Neutrophil (primary cell): ENCODE results near the gene GRM8.

Experiments
- H3K27ac ChIP-seq: fragments of 200-600 bp; sonication (generic); 2 replicates; pipeline ENCODE4 v1.5.1; 2016; ENCODE audit warnings: mild to moderate bottlenecking, moderate library complexity
- H3K27me3 ChIP-seq: fragments of 200-600 bp; sonication (generic); 2 replicates; pipeline ENCODE4 v1.6.0; 2016; ENCODE audit warnings: mild to moderate bottlenecking
- H3K36me3 ChIP-seq: fragments of 200-600 bp; sonication (generic); 2 replicates; pipeline ENCODE4 v1.5.1; 2017
- H3K4me1 ChIP-seq, 2 experiments: fragments of 200-600 bp in 1 of 2; sonication (generic) in 1 of 2; 1 replicate in 1 of 2; 2 replicates in 1 of 2; pipeline versions ENCODE4 v1.5.1 to v1.6.1; 2013 to 2016; ENCODE audit warnings: low read depth in 1 of 2, low read length in 1 of 2, mild to moderate bottlenecking in 1 of 2, moderate library complexity in 1 of 2; ENCODE audit not compliant: control insufficient read depth in 1 of 2, insufficient read depth in 1 of 2
- H3K4me3 ChIP-seq, 2 experiments: fragments of 200-600 bp in 1 of 2; sonication (generic) in 1 of 2; 1 replicate in 1 of 2; 2 replicates in 1 of 2; pipeline ENCODE4 v1.5.1; 2013 to 2016; ENCODE audit warnings: low read depth in 1 of 2, low read length in 1 of 2, mild to moderate bottlenecking in 1 of 2, moderate library complexity in 1 of 2
- H3K9me3 ChIP-seq: fragments of 200-600 bp; sonication (generic); 2 replicates; pipeline ENCODE4 v1.5.1; 2016
- TF ChIP-seq, protein P1 (sequence below): fragments of 200-600 bp; sonication (generic); IDR thresholded peaks from 2 replicates; pipeline ENCODE4 v1.5.1; 2016; ENCODE audit warnings: antibody characterized with exemption

Gene GRM8

DNA sequence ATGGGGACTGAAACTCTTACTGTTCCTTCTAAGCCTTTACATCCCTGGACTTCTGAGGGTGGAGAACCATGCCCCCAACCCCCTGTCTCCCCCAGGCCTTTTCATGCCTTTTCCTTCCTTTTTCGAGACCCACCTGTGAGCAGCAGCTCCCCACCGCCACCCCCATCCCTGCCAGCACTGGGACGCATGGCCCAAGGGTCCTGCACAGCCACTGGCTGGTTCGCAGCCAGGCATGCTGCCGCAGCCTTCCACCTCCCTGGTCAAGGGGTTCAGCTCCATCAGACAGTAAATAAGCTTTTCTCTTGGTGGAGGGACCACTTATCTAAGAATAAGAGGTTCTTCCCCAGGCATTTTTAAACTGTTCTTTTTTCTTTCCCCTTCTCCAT, 584.4 kb downstream of the GRM8 start:
- TF ChIP-seq, protein P1, sequence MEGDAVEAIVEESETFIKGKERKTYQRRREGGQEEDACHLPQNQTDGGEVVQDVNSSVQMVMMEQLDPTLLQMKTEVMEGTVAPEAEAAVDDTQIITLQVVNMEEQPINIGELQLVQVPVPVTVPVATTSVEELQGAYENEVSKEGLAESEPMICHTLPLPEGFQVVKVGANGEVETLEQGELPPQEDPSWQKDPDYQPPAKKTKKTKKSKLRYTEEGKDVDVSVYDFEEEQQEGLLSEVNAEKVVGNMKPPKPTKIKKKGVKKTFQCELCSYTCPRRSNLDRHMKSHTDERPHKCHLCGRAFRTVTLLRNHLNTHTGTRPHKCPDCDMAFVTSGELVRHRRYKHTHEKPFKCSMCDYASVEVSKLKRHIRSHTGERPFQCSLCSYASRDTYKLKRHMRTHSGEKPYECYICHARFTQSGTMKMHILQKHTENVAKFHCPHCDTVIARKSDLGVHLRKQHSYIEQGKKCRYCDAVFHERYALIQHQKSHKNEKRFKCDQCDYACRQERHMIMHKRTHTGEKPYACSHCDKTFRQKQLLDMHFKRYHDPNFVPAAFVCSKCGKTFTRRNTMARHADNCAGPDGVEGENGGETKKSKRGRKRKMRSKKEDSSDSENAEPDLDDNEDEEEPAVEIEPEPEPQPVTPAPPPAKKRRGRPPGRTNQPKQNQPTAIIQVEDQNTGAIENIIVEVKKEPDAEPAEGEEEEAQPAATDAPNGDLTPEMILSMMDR: no peak
- no peaks in the 10 kb centered on the region for H3K9me3 ChIP-seq

DNA sequence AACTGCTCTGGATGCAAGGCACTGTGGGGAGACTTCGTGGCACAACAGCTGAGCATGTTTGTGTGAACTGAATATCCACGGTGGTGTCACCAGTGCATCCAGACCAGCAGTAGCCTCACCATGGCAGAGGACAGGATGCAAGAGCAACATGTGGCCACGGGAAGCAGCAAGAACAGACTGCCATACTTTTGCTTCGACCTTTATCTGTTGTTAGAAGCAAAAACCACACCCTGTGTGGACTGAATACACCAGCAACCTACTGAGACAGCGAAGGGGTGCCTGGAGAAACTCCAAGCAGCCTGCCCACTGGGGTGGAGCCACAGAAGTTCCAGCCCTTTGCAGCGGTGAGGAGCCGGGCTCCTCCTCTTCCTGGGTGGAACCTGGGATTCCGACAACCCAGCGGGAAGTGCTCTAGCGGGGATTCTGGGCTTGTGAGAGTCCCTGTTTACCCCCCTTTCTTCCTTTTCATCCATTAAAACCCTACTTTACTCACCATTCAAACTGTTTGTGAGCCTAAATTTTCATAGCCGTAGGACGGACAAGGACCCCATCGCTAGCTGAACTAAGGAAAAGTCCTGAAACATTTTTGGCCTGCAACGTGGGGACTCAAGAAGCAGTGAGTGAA, 584.9 kb downstream of the GRM8 start:
- Histone ChIP-seq H3K27ac (no peak overlapping the region), H3K27me3 (no peaks in the 10 kb centered on the region), H3K9me3 (no peaks in the 10 kb centered on the region), H3K4me1 (no peaks in the 10 kb centered on the region), H3K4me3 (no peak overlapping the region), H3K36me3 (no peaks in the 10 kb centered on the region)
- TF ChIP-seq, protein P1: no peak

More for the DNA sequence above, 584.4 kb downstream of the GRM8 start:
- H3K36me3 ChIP-seq: no peaks in the 10 kb centered on the region
- no peak overlapping the region for H3K27ac ChIP-seq
- no peaks in the 10 kb centered on the region for H3K27me3 ChIP-seq
- no peak overlapping the region for H3K4me3 ChIP-seq
- H3K4me1 ChIP-seq: no peaks in the 10 kb centered on the region

DNA sequence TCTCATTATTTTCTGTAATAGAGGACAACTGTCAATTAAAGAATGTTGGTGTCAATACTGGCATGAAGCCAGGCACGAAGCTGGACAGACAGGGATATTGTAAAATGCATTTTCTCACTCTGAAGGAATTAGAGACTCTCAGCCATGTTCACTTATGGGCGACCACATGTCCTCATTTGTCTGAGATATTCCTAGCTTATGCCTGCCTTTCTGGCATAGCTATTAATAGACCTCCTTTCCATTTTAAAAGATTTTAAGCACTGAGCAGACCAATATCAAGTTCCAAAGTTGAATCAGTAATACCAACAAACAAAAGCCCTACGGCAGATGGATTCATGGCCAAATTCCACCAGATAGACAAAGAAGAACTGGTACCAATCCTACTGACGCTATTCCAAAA, 589.9 kb downstream of the GRM8 start:
- no peaks in the 10 kb centered on the region for H3K27me3 ChIP-seq
- H3K9me3 ChIP-seq: no peaks in the 10 kb centered on the region
- TF ChIP-seq, protein P1: no peak
- no peaks in the 10 kb centered on the region for H3K4me1 ChIP-seq
- H3K36me3 ChIP-seq: no peaks in the 10 kb centered on the region
- H3K4me3 ChIP-seq: no peak overlapping the region
- no peak overlapping the region for H3K27ac ChIP-seq

DNA sequence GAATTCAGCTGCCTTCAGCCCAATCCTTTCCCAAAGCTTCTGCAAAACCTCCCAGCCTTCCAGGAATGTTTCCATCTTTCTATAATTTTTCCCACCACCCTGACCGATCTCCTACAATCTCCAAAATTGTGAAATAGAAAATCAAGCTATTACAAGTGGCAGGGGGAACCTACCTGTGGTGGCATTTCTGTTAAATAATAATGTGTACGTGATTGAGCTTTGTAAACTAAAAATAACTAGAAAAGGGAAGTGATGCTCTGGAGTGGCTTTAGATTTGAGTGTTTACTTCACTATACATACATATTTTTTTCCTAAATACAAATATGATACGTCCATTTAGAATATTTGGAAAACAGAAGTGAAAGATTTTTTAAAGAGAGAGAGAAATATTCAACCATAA, 593.6 kb downstream of the GRM8 start:
- no peaks in the 10 kb centered on the region for H3K9me3 ChIP-seq
- no peak overlapping the region for H3K27ac ChIP-seq
- H3K4me3 ChIP-seq: no peak overlapping the region
- no peaks in the 10 kb centered on the region for H3K4me1 ChIP-seq
- no peaks in the 10 kb centered on the region for H3K27me3 ChIP-seq
- TF ChIP-seq, protein P1: no peak
- H3K36me3 ChIP-seq: no peaks in the 10 kb centered on the region

DNA sequence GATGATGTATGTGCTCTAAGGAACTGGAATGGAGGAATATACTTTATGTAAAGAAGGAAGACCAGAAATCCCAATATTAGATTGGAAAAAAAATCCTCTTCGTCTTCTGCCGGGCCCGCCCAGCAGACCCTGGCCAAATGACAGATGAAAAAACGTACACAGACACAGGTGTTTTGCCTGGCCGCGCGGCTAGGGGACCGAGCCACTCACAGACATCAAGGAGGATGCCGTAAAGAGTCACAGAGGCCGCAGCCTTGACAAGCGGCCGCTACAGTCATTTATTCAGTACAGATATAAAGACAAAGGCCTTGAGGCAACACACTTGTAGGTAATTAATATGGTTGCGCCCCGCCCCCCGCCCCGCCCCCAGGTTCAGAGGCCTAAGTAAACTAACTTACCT, 594.1 kb downstream of the GRM8 start:
- Histone ChIP-seq H3K4me1 (no peaks in the 10 kb centered on the region), H3K36me3 (no peaks in the 10 kb centered on the region), H3K4me3 (no peak overlapping the region), H3K9me3 (no peaks in the 10 kb centered on the region), H3K27me3 (no peaks in the 10 kb centered on the region), H3K27ac (no peak overlapping the region)
- TF ChIP-seq, protein P1: no peak
